Mesothelial cell of epicardium (in vitro differentiated cells): ENCODE results near the gene CDCP1. TPM values are rescaled to one million over a fixed set of nuclear protein-coding genes. Genes with fewer than 3 reads are reported as not detected.

ENCODE experiments used
- DNase-seq, 2 experiments: peaks; one replicate each; pipeline ENCODE4 v3.0.0; 2021; ENCODE audit warnings: low spot score in 2 of 2; ENCODE audit not compliant: unreplicated experiment in 2 of 2
- H3K27ac Mint-ChIP-seq: 2 replicates; pipeline ENCODE4 v1.8.0; 2021; ENCODE audit warnings: mixed read lengths
- H3K27me3 Mint-ChIP-seq: 2 replicates; pipeline ENCODE4 v1.8.0; 2021; ENCODE audit warnings: low read depth, mixed read lengths
- H3K36me3 Mint-ChIP-seq: 2 replicates; pipeline ENCODE4 v1.8.0; 2021; ENCODE audit warnings: mixed read lengths
- H3K4me1 Mint-ChIP-seq: 2 replicates; pipeline ENCODE4 v1.8.0; 2021; ENCODE audit warnings: mixed read lengths
- H3K4me3 Mint-ChIP-seq: 2 replicates; pipeline ENCODE4 v1.8.0; 2021; ENCODE audit warnings: mild to moderate bottlenecking, moderate library complexity, mixed read lengths
- H3K9me3 Mint-ChIP-seq: 2 replicates; pipeline ENCODE4 v1.8.0; 2021; ENCODE audit warnings: mixed read lengths
- CTCF ChIP-seq: fragments of 200-600 bp; sonication (generic); IDR thresholded peaks from one replicate; pipeline ENCODE4 v1.5.0; 2021; ENCODE audit warnings: antibody characterized with exemption; ENCODE audit not compliant: unreplicated experiment
- total RNA-seq: library from RNA; stranded (reverse); gene quantifications from 3 replicates; pipeline ENCODE4 v1.2.1, GENCODE V29; 2021

CDCP1 gene
- total RNA-seq, 1 donor from 2014 or later = 1.3 TPM

GRCh38 chr3:45165497-45166283 lies 19.5 kb upstream of the CDCP1 start:
- DNase-seq = no peak
- H3K9me3 Mint-ChIP-seq = peaks cover 9% of the 10 kb centered on the region
- peaks cover 1% of the 10 kb centered on the region for H3K36me3 Mint-ChIP-seq
- H3K4me3 Mint-ChIP-seq = no peak overlapping the region
- H3K4me1 Mint-ChIP-seq = peaks cover 21% of the 10 kb centered on the region
- H3K27me3 Mint-ChIP-seq = peaks cover 5% of the 10 kb centered on the region
- no peak for TF ChIP-seq CTCF
- H3K27ac Mint-ChIP-seq = no peak overlapping the region

GRCh38 chr3:45164056-45164455 lies 17.9 kb upstream of the CDCP1 start:
- H3K9me3 Mint-ChIP-seq = peaks cover 9% of the 10 kb centered on the region
- peaks cover 1% of the 10 kb centered on the region for H3K36me3 Mint-ChIP-seq
- DNase-seq = no peak
- no peak overlapping the region for H3K27ac Mint-ChIP-seq
- H3K4me1 Mint-ChIP-seq = peaks cover 21% of the 10 kb centered on the region
- H3K4me3 Mint-ChIP-seq = no peak overlapping the region
- peaks cover 4% of the 10 kb centered on the region for H3K27me3 Mint-ChIP-seq
- no peak for TF ChIP-seq CTCF

- Mint-ChIP-seq H3K9me3 (peaks cover 9% of the 10 kb centered on the region), H3K4me1 (peaks cover 21% of the 10 kb centered on the region), H3K4me3 (no peak overlapping the region), H3K36me3 (peaks cover 1% of the 10 kb centered on the region), H3K27me3 (peaks cover 4% of the 10 kb centered on the region), H3K27ac (no peak overlapping the region)
- no peak for DNase-seq
- no peak for TF ChIP-seq CTCF
Measured at GRCh38 chr3:45163481-45163880, 17.3 kb upstream of the CDCP1 start.

- TF ChIP-seq CTCF = no peak
- Mint-ChIP-seq H3K27me3 (no peaks in the 10 kb centered on the region), H3K36me3 (no peaks in the 10 kb centered on the region), H3K9me3 (peaks cover 13% of the 10 kb centered on the region), H3K4me1 (no peaks in the 10 kb centered on the region), H3K4me3 (no peak overlapping the region), H3K27ac (no peak overlapping the region)
- no peak for DNase-seq
Measured at GRCh38 chr3:45154641-45155147, 8.5 kb upstream of the CDCP1 start.

- no peak for TF ChIP-seq CTCF
- no peak overlapping the region for H3K27ac Mint-ChIP-seq
- peaks cover 5% of the 10 kb centered on the region for H3K27me3 Mint-ChIP-seq
- peaks cover 13% of the 10 kb centered on the region for H3K9me3 Mint-ChIP-seq
- DNase-seq = no peak
- H3K36me3 Mint-ChIP-seq = no peaks in the 10 kb centered on the region
- H3K4me1 Mint-ChIP-seq = no peaks in the 10 kb centered on the region
- H3K4me3 Mint-ChIP-seq = no peak overlapping the region
Measured at GRCh38 chr3:45153658-45154437, 7.7 kb upstream of the CDCP1 start.
